IMR-90 (cell line): ENCODE measurements around the gene BRIP1. TPM values are rescaled to one million over a fixed set of nuclear protein-coding genes. Genes with fewer than 3 reads are reported as not detected.
"Not testable (repeated sequence)": the region's sequence is repeated elsewhere in the genome, so short reads cannot be mapped to it uniquely, and the experiment has no call there.

Source experiments
- ATAC-seq: fragments of 200-7000 bp; cut with Tn5 transposase; 2 replicates; pipeline ENCODE4 v1.9.1; 2020; ENCODE audit warnings: low read depth, mild to moderate bottlenecking, moderate library complexity
- BruUV-seq: library from RNA; stranded (reverse); fragments of 400-500 nt; replicated peaks from 2 replicates; lab custom pipeline; 2021; lab: Mats Ljungman, UMichigan
- CTCF ChIA-PET: fragments of 300-600 bp; formaldehyde crosslinking; extraction: SDS; loops from one replicate; lab custom pipeline; 2021; ENCODE audit warnings: antibody characterized with exemption; lab: Yijun Ruan, JAX
- POLR2A ChIA-PET: fragments of 300-600 bp; sonication (Branson Sonifier 250); formaldehyde crosslinking; loops from one replicate; lab custom pipeline; 2022; ENCODE audit warnings: antibody characterized with exemption; ENCODE audit not compliant: unreplicated experiment; lab: Charles Lee
- DNase-seq: peaks from one replicate; pipeline ENCODE4 v3.0.0; 2013
- H2AFZ ChIP-seq: replicated peaks from 2 replicates; pipeline ENCODE3; 2013; ENCODE audit warnings: low read length, mild to moderate bottlenecking; ENCODE audit not compliant: poor library complexity
- H2AK5ac ChIP-seq: 2 replicates; pipeline ENCODE4 v1.6.1; 2013; ENCODE audit warnings: low read depth, low read length, inconsistent platforms
- H2AK9ac ChIP-seq: replicated peaks from 2 replicates; pipeline ENCODE3; 2013; ENCODE audit warnings: mild to moderate bottlenecking, low read depth, low read length, moderate library complexity; ENCODE audit not compliant: poor library complexity
- H2BK120ac ChIP-seq: 2 replicates; pipeline ENCODE4 v1.6.1; 2013; ENCODE audit warnings: low read depth, low read length, inconsistent platforms
- H2BK15ac ChIP-seq: 3 replicates; pipeline ENCODE4 v1.6.1; 2013; ENCODE audit warnings: low read depth, low read length, inconsistent platforms
- H2BK20ac ChIP-seq: 2 replicates; pipeline ENCODE4 v1.6.1; 2013; ENCODE audit warnings: low read depth, mild to moderate bottlenecking, inconsistent platforms, low read length, moderate library complexity
- H2BK5ac ChIP-seq: 2 replicates; pipeline ENCODE4 v1.6.1; 2013; ENCODE audit warnings: mild to moderate bottlenecking, low read depth, low read length, inconsistent platforms; ENCODE audit not compliant: poor library complexity, severe bottlenecking
- H3K14ac ChIP-seq: replicated peaks from 2 replicates; pipeline ENCODE4 v1.6.1; 2013; ENCODE audit warnings: low read depth, low read length, inconsistent platforms
- H3K18ac ChIP-seq: 2 replicates; pipeline ENCODE4 v1.6.1; 2013; ENCODE audit warnings: low read depth, low read length, control low read depth
- H3K23ac ChIP-seq: 2 replicates; pipeline ENCODE4 v1.6.1; 2013; ENCODE audit warnings: low read depth, low read length, inconsistent platforms
- H3K27ac ChIP-seq: 2 replicates; pipeline ENCODE4 v1.5.1; 2013; ENCODE audit warnings: mild to moderate bottlenecking, control low read depth, low read length; ENCODE audit not compliant: insufficient read depth
- H3K27me3 ChIP-seq: 2 replicates; pipeline ENCODE4 v1.6.1; 2013; ENCODE audit warnings: low read length; ENCODE audit not compliant: control insufficient read depth, insufficient read depth
- H3K36me3 ChIP-seq: 2 replicates; pipeline ENCODE4 v1.6.1; 2013; ENCODE audit warnings: low read length, mixed read lengths; ENCODE audit not compliant: control insufficient read depth, insufficient read depth
- H3K4ac ChIP-seq: 2 replicates; pipeline ENCODE4 v1.6.1; 2013; ENCODE audit warnings: low read depth, low read length, inconsistent platforms
- H3K4me1 ChIP-seq: 2 replicates; pipeline ENCODE4 v1.6.1; 2013; ENCODE audit warnings: low read length, mixed read lengths; ENCODE audit not compliant: control insufficient read depth, insufficient read depth
- H3K4me2 ChIP-seq: 2 replicates; pipeline ENCODE4 v1.6.1; 2013; ENCODE audit warnings: low read depth, mild to moderate bottlenecking, control low read depth, low read length, moderate library complexity
- H3K4me3 ChIP-seq: 2 replicates; pipeline ENCODE4 v1.5.1; 2013; ENCODE audit warnings: low read depth, mild to moderate bottlenecking, control low read depth, low read length, moderate library complexity; ENCODE audit not compliant: insufficient read depth
- H3K56ac ChIP-seq: 2 replicates; pipeline ENCODE4 v1.6.1; 2013; ENCODE audit warnings: low read length, inconsistent platforms; ENCODE audit not compliant: insufficient read depth; ENCODE audit errors: extremely low read depth
- H3K79me1 ChIP-seq, 2 experiments: 2 replicates each; pipeline ENCODE4 v1.6.1; 2013; ENCODE audit warnings: low read length in 2 of 2, inconsistent platforms in 1 of 2, low read depth in 1 of 2
- H3K9ac ChIP-seq: 2 replicates; pipeline ENCODE4 v1.6.1; 2013; ENCODE audit warnings: low read depth, low read length, control low read depth
- H3K9me1 ChIP-seq: 2 replicates; pipeline ENCODE4 v1.6.1; 2013; ENCODE audit warnings: low read length, inconsistent platforms; ENCODE audit not compliant: insufficient read depth
- H3K9me3 ChIP-seq: 2 replicates; pipeline ENCODE4 v1.6.1; 2013; ENCODE audit warnings: low read length; ENCODE audit not compliant: control insufficient read depth, insufficient read depth
- H4K20me1 ChIP-seq: 2 replicates; pipeline ENCODE4 v1.6.1; 2013; ENCODE audit warnings: low read length, inconsistent platforms; ENCODE audit not compliant: insufficient read depth
- H4K5ac ChIP-seq: 2 replicates; pipeline ENCODE4 v1.6.1; 2013; ENCODE audit warnings: mild to moderate bottlenecking, low read depth, low read length, control low read depth
- H4K8ac ChIP-seq, 2 experiments: 2 replicates each; pipeline ENCODE4 v1.6.1; 2013; ENCODE audit warnings: low read depth in 2 of 2, low read length in 2 of 2, control low read depth in 1 of 2, inconsistent platforms in 1 of 2
- H4K91ac ChIP-seq: 2 replicates; pipeline ENCODE4 v1.6.1; 2013; ENCODE audit warnings: low read depth, low read length, inconsistent platforms; ENCODE audit not compliant: insufficient read depth
- WGBS, 2 experiments: methylation state at CpG; one replicate each; pipeline versions ENCODE4 v1.1.5 to v1.1.7; 2013; ENCODE audit warnings: missing lambda C conversion rate in 2 of 2; ENCODE audit not compliant: insufficient read length in 1 of 2; ENCODE audit errors: extremely low coverage in 2 of 2; 5-methylcytosine and 5-hydroxymethylcytosine counted together
- dilution Hi-C: fragments of 300-500 bp; cut with HindIII; formaldehyde crosslinking; loops from one replicate; pipeline ENCODE4 v1.14.3; 2018; ENCODE audit warnings: low sequenced_read_pairs; ENCODE audit not compliant: unreplicated experiment
- in situ Hi-C: fragments of 300-500 bp; cut with MboI; formaldehyde crosslinking; loops from 3 replicates; pipeline ENCODE4 v1.14.3; 2019; ENCODE audit warnings: low sequenced_read_pairs, inconsistent platforms, mixed read lengths
- intact Hi-C: fragments of 100-400 bp; cut with micrococcal nuclease; formaldehyde crosslinking; loops from 2 replicates; pipeline ENCODE4 v1.10.0; 2022
- polyA plus RNA-seq, 3 experiments: library from polyadenylated mRNA; depleted of rRNA; stranded (reverse); fragments of >200 nt; gene quantifications; 2 replicates each; pipeline ENCODE4 v1.2.3, GENCODE V29; 2012; ENCODE audit warnings: low replicate concordance in 1 of 3
- total RNA-seq: library from RNA; depleted of rRNA; stranded (reverse); fragments of >200 nt; gene quantifications from 2 replicates; pipeline ENCODE4 v1.2.3, GENCODE V29; 2012

Gene BRIP1
- total and polyA plus RNA-seq, 2 of the 4 experiments (the other 2 are of a cell fraction), result 6.1 to 19.7 TPM

DNA sequence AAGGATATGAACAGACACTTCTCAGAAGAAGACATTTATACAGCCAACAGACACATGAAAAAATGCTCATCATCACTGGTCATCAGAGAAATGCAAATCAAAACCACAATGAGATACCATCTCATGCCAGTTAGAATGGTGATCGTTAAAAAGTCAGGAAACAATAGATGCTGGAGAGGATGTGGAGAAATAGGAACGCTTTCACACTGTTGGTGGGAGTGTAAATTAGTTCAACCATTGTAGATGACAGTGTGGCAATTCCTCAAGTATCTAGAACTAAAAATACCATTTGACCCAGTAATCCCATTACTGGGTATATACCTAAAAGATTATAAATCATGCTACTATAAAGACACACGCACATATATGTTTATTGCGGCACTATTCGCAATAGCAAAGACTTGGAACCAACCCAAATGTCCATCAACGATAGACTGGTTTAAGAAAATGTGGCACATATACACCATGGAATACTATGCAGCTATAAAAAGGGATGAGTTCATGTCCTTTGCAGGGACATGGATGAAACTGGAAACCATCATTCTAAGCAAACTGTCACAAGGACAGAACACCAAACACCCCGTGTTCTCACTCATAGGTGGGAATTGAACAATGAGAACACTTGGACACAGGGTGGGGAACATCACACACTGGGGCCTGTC lies 186.0 kb downstream of the BRIP1 start:
- H3K23ac ChIP-seq, CTCF ChIA-PET, H3K4me1 ChIP-seq, H3K9me1 ChIP-seq, H2BK120ac ChIP-seq, H3K18ac ChIP-seq, H3K14ac ChIP-seq, H2BK15ac ChIP-seq, in situ Hi-C loops, H3K4me2 ChIP-seq, H2AK9ac ChIP-seq, ATAC-seq, H2BK5ac ChIP-seq, H2BK20ac ChIP-seq, H3K4ac ChIP-seq, H3K9ac ChIP-seq, H4K20me1 ChIP-seq, dilution Hi-C loops, H2AFZ ChIP-seq, H3K36me3 ChIP-seq, H3K4me3 ChIP-seq, POLR2A ChIA-PET, H3K27ac ChIP-seq, BruUV-seq, H3K79me1 ChIP-seq, H4K5ac ChIP-seq, intact Hi-C loops, H3K27me3 ChIP-seq, H2AK5ac ChIP-seq, DNase-seq, H4K8ac ChIP-seq, H3K56ac ChIP-seq, H4K91ac ChIP-seq, H3K9me3 ChIP-seq: not testable (repeated sequence)
- no CpG with 5 or more reads among the region's 7 CpGs for WGBS, 2 experiments

DNA sequence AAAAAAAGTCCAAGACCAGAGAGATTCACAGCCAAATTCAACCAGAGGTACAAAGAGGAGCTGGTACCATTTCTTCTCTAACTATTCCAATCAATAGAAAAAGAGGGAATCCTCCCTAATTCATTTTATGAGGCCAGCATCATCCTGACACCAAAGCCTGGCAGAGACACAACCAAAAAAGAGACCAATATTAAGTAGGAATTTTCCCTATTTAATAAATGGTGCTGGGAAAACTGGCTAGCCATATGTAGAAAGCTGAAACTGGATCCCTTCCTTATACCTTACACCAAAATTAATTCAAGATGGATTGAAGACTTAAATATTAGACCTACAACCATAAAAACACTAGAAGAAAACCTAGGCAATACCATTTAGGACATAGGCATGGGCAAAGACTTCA lies 186.8 kb downstream of the BRIP1 start:
- CTCF ChIA-PET, H3K4me3 ChIP-seq, H2AK5ac ChIP-seq, H2AK9ac ChIP-seq, H3K18ac ChIP-seq, H3K9ac ChIP-seq, H3K56ac ChIP-seq, intact Hi-C loops, H4K5ac ChIP-seq, H3K14ac ChIP-seq, H3K79me1 ChIP-seq, H3K27me3 ChIP-seq, H3K9me1 ChIP-seq, DNase-seq, H3K27ac ChIP-seq, H4K20me1 ChIP-seq, H3K23ac ChIP-seq, H2BK5ac ChIP-seq, H2BK20ac ChIP-seq, H4K91ac ChIP-seq, BruUV-seq, H2BK15ac ChIP-seq, H3K4me1 ChIP-seq, dilution Hi-C loops, H2BK120ac ChIP-seq, POLR2A ChIA-PET, H3K9me3 ChIP-seq, H2AFZ ChIP-seq, H3K4ac ChIP-seq, in situ Hi-C loops, H3K4me2 ChIP-seq, H4K8ac ChIP-seq, ATAC-seq, H3K36me3 ChIP-seq: not testable (repeated sequence)
